Lung (tissue), 12 donors: Measurements from ENCODE around the gene SETD1B. TPM values are rescaled to one million over a fixed set of nuclear protein-coding genes. Genes with fewer than 3 reads are reported as not detected.

Experiments
- ATAC-seq: fragments of 200-7000 bp; cut with Tn5 transposase; one replicate; pipeline ENCODE4 v1.9.1; 2020; ENCODE audit warnings: moderate number of reproducible peaks; ENCODE audit not compliant: insufficient read depth, low FRiP score
- DNase-seq, 3 donors: peaks; one replicate each; pipeline ENCODE4 v3.0.0-alpha.2; 2013 to 2017
- H3K27ac ChIP-seq, 2 donors: one replicate each; pipeline ENCODE4 v1.5.1; 2013; ENCODE audit warnings: mild to moderate bottlenecking in 2 of 2, moderate library complexity in 2 of 2, control low read depth in 1 of 2, inconsistent platforms in 1 of 2, low read depth in 1 of 2, low read length in 1 of 2
- H3K27me3 ChIP-seq, 3 donors: one replicate each; pipeline ENCODE4 v1.5.1; 2013; ENCODE audit warnings: low read length in 2 of 3; ENCODE audit not compliant: control insufficient read depth in 3 of 3, insufficient read depth in 3 of 3
- H3K36me3 ChIP-seq, 4 donors: one replicate each; pipeline ENCODE4 v1.5.1; 2013; ENCODE audit warnings: low read length in 4 of 4, mild to moderate bottlenecking in 1 of 4, moderate library complexity in 1 of 4; ENCODE audit not compliant: control insufficient read depth in 4 of 4, insufficient read depth in 4 of 4
- H3K4me1 ChIP-seq, 5 donors: one replicate each; pipeline ENCODE4 v1.5.1; 2013; ENCODE audit warnings: low read length in 5 of 5, mild to moderate bottlenecking in 2 of 5, moderate library complexity in 1 of 5; ENCODE audit not compliant: control insufficient read depth in 5 of 5, insufficient read depth in 5 of 5
- H3K4me3 ChIP-seq: one replicate; pipeline ENCODE4 v1.5.1; 2013; ENCODE audit warnings: mild to moderate bottlenecking, control low read depth, moderate library complexity
- H3K9ac ChIP-seq, 2 donors: one replicate each; pipeline ENCODE4 v1.5.1; 2013; ENCODE audit warnings: low read length in 2 of 2, control low read depth in 1 of 2; ENCODE audit not compliant: insufficient read depth in 1 of 2
- H3K9me3 ChIP-seq, 4 donors: one replicate each; pipeline ENCODE4 v1.5.1; 2013; ENCODE audit warnings: low read length in 3 of 4, mild to moderate bottlenecking in 1 of 4, moderate library complexity in 1 of 4; ENCODE audit not compliant: control insufficient read depth in 4 of 4, insufficient read depth in 3 of 4
- WGBS, 2 donors: extraction: QIAGEN DNeasy Blood & Tissue Kit; methylation state at CpG; one replicate each; pipeline ENCODE4 v1.1.7; 2013; 5-methylcytosine and 5-hydroxymethylcytosine counted together
- polyA plus RNA-seq, 2 donors: library from polyadenylated mRNA; stranded (reverse); fragments of 200-250 nt; gene quantifications; one replicate each; pipeline ENCODE4 v1.2.1, GENCODE V29; 2013
- total RNA-seq, 2 donors: library from RNA; depleted of rRNA in 1 of 2; stranded (reverse); fragments of >200 nt in 1 of 2; gene quantifications; one replicate each; pipeline ENCODE4 v1.2.1, GENCODE V29; 2014 to 2021
- TF ChIP-seq, protein P1 (sequence below): IDR thresholded peaks from 2 replicates; pipeline ENCODE4 v1.5.1; 2012; ENCODE audit warnings: mild to moderate bottlenecking; ENCODE audit errors: control extremely low read depth, extremely low read depth
- donor health status: control.
- donor health status: control.
- donor health status: Bipolar disorder and iron deficiency.
- donor health status: healthy.
- donor health status: DM: yes; HTN: yes; CAD: no.

Gene SETD1B
- total and polyA plus RNA-seq, 4 donors = 7.3 to 28.1 (median 10.4) TPM

DNA sequence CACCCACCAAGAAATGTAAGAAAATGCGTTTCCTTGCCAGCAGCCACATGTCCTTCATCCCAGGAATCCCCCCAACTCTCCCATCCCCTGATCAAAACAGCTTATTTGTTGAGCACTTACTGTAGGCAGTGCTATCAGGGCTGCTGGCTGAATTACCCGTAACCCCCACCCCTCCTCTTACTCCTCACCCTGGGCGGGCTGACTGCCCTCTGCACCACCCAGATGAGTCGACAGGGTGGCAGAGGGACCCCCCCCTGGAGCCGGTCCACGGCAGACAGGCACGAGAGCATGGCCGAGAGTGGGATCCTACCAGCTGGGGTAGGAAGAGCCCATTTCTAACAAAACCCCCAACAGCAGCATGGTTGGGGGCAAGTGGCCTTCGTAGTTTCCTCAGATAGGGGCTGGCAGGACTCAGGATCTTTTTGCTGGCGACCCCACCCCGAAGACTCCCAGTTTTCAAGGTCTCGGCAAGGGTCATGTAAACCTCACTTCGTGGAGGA is 9.2 kb upstream of the SETD1B start:
- H3K9me3 ChIP-seq = no peaks in the 10 kb centered on the region
- no peaks in the 10 kb centered on the region for H3K27me3 ChIP-seq
- H3K9ac ChIP-seq = no peak overlapping the region
- H3K4me1 ChIP-seq = peaks cover 3 to 55% (median 33%) of the 10 kb centered on the region in 5 donors
- ATAC-seq = no peak
- TF ChIP-seq, protein P1, sequence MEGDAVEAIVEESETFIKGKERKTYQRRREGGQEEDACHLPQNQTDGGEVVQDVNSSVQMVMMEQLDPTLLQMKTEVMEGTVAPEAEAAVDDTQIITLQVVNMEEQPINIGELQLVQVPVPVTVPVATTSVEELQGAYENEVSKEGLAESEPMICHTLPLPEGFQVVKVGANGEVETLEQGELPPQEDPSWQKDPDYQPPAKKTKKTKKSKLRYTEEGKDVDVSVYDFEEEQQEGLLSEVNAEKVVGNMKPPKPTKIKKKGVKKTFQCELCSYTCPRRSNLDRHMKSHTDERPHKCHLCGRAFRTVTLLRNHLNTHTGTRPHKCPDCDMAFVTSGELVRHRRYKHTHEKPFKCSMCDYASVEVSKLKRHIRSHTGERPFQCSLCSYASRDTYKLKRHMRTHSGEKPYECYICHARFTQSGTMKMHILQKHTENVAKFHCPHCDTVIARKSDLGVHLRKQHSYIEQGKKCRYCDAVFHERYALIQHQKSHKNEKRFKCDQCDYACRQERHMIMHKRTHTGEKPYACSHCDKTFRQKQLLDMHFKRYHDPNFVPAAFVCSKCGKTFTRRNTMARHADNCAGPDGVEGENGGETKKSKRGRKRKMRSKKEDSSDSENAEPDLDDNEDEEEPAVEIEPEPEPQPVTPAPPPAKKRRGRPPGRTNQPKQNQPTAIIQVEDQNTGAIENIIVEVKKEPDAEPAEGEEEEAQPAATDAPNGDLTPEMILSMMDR = no peak
- H3K36me3 ChIP-seq = peaks cover 0 to 13% (median 4%) of the 10 kb centered on the region in 4 donors
- WGBS, 2 donors = 1 to 4% methylated on average over 13 of the region's 13 CpGs
- DNase-seq = no peak
- H3K27ac ChIP-seq = peak overlapping the region; percentile 77 to 80
- no peak overlapping the region for H3K4me3 ChIP-seq

DNA sequence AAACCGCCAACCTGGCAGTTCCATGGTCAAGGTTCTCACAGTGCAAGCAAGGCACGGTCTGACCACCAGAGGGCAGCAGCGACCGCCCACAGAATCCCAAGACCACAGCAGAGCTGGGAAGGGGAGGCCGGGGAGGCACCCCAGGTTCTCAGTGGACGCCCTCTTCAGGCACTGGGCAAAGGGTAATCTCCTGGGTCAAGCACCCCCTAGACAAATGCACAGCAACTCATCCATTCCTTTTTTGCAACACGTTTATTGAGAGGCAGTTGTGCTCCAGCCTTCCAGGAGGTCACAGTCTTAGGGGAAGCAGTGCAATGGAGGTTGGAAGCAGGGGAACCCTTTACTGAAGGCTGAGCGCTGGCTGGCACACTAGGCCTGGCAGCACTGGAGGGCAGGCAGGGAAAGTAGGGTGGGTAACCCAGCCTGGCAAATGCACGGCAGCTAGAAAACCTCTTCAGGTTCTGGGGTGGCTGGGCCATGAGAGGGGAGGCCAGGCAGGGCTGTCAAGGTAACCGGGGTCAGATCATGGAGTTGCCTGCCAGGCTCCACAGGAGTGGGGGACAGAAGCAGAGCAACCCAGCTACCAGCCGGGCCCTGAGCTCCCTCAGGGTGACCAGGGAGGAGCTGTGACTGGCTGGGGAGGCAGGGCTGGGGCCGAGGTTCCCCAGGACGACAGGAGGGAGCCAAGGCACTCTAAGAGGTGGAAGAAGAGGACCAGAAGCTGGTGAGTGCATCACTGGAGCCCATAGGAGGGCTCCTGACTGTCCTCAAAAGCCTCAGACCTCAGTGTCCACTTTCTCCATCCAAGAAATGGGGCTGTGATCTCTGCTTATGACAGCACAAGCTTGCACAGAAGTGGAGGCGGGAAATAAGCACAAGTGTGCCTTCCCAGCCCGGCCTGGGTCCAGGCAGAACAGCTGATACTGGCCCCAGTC is 8.5 kb upstream of the SETD1B start:
- no peak overlapping the region for H3K4me3 ChIP-seq
- DNase-seq (peak; percentile 91 to 92 (median 92)), ATAC-seq (peak; percentile 38)
- H3K27ac ChIP-seq = peak overlapping the region; percentile 26 to 80
- TF ChIP-seq, protein P1 = peak; percentile 95
- no peak overlapping the region for H3K9ac ChIP-seq
- peaks cover 3 to 55% (median 33%) of the 10 kb centered on the region in 5 donors for H3K4me1 ChIP-seq
- H3K36me3 ChIP-seq = peaks cover 0 to 13% (median 4%) of the 10 kb centered on the region in 4 donors
- no peaks in the 10 kb centered on the region for H3K27me3 ChIP-seq
- WGBS, 2 donors = 40 to 45% methylated on average over 15 of the region's 15 CpGs
- no peaks in the 10 kb centered on the region for H3K9me3 ChIP-seq

DNA sequence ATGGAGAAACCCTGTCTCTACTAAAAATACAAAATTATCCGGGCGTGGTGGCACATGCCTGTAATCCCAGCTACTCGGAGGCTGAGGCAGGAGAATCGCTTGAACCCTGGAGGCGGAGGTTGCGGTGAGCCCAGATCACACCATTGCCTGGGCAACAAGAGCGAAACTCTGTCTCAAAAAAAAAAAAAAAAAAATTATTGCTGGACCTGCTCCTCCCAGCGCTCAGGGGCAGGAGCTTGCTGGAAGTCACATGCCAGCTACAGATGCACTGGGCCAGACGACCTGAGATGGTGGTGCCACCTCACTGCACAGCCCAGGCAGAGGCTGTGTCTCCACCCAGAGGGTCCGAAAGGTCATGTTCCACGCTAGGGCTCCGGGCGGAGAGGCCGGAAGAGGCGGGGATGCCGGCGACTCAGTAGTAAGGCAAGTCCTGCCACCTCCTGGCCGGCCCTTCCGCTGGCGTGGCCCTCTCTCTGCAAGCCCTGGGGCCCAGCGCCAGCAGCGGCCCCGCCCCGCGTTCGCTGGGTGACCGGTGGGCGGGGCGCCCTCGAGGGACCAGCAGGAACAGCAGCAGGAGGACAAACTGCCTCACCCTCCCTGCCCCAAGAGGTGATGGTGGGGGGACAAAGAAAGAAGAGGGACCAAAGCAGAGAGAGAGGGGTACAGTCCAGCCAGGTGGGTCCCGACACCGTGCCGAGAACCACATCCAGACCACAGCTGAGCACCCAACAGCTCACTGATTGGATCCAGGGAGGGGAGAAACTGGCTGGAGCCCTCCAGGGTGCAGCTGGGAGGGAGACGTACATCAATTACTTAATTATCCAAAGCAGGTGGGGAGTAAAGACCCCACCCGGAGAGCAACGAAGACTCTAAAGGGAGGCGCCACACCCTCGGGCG is 6.7 kb upstream of the SETD1B start:
- 33 to 63% methylated on average over 36 to 39 of the region's 39 CpGs for WGBS, 2 donors
- no peak overlapping the region for H3K9ac ChIP-seq

More for the DNA sequence above, 6.7 kb upstream of the SETD1B start:
- peak overlapping the region; percentile 78 to 100 for H3K27ac ChIP-seq
- no peaks in the 10 kb centered on the region for H3K9me3 ChIP-seq
- TF ChIP-seq, protein P1 = peak; percentile 31
- peak; percentile 24 for ATAC-seq
- no peak overlapping the region for H3K4me3 ChIP-seq
- H3K4me1 ChIP-seq = peaks cover 3 to 55% (median 26%) of the 10 kb centered on the region in 5 donors
- no peaks in the 10 kb centered on the region for H3K27me3 ChIP-seq
- peak; percentile 88 to 94 (median 89) for DNase-seq
- peaks cover 0 to 18% (median 4%) of the 10 kb centered on the region in 4 donors for H3K36me3 ChIP-seq
